ENCODE measurements around the gene SLC17A9.

SLC17A9 gene

DNA sequence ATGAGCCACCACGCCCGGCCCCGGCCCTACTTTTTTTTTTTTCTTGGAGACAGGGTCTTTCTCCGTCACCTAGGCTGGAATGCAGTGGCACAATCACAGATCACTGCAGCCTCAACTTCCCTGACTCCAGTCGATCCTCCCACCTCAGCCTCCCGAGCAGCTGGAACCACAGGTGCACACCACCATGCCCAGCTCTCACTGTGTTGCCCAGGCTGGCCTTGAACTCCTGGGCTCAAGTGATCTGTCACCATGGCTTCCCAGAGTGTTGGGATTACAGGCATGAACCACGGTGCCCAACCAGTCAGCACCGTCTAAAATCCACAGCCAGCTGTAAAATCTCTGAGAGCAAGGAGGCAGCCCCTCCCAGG is 17.4 kb downstream of the SLC17A9 start:
- DNase-seq, result no peak

DNA sequence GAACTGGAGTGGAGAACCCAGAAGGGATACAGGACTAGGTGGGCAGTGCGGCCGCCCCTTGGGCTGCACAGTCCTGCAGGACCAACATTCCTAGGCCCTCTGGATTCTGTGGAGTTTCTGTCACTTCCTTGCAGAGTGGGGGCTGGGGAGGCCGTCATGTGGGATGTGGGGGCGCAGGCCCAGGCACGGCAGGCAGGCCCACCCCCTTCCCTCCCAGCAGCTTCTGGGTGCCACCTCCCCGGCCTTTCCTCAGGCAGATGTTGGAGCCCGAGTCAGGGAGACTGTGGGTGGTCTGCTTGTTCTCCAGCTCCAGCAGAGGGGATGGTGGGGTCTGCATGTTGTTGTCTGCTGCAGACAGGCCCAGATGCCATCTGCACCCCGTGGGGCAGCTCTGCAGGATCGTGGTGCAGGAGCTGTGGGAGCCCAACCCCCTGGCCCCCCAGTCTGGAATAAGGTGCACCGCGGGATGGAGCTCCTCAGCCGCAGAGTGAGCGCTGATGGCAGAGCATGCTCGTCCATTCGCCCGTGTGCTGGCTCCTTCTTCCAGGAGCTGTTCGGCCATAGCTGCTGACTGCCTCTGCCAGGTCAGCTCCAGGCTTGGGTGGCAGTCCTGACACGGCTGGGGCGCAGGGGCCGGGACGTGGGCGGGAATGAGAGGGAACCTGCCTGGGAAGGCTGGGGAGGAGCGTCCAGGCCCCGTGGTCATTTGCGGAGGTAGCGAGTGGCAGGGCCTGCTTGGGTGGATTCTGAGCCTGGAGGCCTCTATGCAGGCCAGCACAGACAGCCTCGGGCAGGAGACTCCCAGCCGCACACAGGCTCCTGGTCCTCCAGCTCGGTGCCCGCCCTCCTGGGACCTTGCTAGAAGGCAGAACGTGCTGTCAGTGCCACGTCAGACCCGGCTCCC is 18.1 kb downstream of the SLC17A9 start:
- DNase-seq, result no peak

DNA sequence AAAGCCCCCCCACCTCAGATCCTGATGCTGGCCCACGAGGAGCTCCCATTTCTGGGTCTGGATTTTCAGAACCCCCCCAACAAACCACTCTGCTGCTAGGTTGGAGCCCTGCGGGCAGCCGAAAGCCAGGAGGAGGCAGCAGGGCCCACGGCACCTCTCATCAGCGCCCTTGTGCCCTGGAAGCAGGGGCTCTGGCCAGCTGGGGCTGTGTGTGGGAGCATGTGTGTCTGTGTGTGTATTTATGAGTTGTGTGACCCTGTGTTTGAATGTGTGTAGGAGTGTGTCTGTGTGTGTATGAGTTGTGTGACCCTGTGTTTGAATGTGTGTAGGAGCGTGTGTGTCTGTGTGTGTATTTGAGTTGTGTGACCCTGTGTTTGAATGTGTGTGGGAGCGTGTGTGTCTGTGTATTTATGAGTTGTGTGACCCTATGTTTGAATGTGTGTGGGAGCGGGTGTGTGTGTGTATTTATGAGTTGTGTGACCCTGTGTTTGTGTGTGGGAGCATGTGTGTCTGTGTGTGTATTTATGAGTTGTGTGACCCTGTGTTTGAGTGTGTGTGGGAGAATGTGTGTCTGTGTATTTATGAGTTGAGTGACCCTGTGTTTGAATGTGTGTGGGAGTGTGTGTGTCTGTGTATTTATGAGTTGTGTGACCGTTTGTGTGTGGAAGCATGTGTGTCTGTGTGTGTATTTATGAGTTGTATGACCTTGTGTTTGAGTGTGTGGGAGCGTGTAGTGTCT is 18.9 kb downstream of the SLC17A9 start:
- DNase-seq, result no peak

- DNase-seq, result peak; percentile 86 to 89
Measured at GRCh38 chr20:62971950-62972844, 19.7 kb downstream of the SLC17A9 start.

DNA sequence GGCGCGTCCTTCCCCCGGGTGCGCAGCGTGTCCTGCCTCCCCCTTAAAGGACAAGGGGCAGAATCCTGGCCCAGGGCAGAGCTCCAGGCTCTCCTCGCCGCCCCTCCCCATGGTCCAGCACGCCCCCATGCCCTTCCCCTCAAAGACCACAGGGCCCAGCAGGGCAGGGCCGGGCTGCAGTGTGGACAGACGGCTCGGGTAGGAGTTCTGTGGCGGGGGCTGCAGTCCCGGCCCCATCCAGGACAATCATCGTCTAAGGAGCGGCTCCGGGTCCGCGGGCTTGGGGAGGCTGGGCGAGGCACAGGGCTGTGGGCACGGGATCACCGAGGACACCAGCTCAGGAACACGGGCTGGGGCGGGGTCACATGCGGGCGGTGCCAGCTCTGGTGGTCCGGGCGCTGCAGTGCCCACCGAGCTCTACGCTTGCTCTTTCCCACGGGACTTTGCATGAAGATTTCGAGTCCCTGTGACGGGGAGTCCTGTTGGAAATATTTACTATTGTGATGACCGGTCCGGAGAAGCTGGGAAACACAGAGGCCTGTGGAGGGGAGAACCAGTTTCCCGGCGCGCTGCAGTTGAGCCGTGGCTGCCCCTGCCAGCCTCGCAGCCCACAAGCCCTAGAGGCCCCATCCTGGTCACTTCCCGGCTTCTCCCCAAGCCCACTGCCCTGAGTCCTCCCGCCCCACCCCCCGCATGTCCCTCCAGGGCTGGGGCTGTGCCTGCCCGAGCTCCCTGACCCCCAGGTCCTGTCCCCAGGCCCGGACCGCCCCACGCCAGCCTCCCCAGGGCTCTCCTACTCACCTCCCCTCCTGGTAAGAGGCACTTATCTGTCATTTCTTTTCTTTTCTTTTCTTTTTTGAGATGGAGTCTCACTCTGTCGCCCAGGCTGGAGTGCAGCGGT is 20.6 kb downstream of the SLC17A9 start:
- DNase-seq, result no peak

DNA sequence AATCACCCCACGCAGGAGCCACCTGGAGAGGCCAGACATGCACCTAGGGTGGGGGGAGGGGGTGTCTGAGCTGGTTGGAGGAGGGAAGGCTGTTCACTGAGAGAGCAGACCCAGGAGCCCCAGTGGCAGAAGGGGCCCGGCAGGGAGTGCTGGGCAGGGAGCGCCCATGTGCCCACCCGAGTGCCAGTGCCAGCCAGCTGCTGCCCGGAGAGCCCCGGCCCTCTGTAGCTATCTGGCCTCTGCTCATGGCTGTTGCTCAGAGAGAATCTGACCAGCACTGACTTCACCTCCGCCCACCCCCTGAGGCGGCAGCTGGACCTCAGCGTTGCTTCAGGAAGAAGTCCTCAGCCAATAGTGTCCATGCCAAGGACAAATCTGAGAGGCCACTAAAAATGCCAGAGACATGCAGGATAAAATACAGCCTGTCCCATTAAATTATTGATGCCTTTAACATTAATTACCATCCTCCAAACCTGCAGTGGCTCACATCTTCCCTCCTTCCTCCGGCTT is 22.8 kb downstream of the SLC17A9 start:
- no peak for DNase-seq

DNA sequence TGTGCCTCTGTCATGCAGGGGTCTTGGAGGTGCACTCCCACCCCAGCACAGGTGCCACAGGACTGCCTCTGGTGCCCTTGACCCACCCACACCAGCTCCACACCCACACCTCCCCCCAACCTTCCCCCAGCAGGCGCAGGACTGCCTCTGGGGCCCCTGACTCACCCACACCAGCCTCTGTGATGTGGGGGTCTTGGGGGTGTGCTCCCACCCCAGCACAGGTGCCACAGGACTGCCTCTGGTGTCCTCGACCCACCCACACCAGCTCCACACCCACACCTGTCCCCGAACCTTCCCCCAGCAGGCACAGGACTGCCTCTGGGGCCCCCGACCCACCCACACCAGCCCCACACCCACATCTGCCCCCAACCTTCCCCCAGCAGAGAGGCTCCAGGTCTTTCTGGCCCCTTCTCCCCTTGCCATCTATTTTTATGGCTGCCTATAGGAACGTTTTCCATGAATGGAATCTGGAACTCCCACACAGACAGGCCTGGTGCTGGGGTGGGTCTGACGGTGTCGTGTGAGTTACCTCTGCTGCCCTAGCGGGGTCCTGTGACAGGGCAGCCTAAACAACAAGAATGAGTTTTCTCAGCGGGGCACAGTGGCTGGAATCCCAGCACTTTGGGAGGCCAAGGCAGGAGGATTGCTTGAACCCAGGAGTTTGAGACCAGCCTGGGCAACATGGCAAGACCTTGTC is 23.5 kb downstream of the SLC17A9 start:
- DNase-seq, result no peak

- no peak for DNase-seq
Measured at GRCh38 chr20:62976886-62977285, 24.4 kb downstream of the SLC17A9 start.

GRCh38 chr20:62977613-62978560 is 25.4 kb downstream of the SLC17A9 start:
- DNase-seq, result no peak

DNA sequence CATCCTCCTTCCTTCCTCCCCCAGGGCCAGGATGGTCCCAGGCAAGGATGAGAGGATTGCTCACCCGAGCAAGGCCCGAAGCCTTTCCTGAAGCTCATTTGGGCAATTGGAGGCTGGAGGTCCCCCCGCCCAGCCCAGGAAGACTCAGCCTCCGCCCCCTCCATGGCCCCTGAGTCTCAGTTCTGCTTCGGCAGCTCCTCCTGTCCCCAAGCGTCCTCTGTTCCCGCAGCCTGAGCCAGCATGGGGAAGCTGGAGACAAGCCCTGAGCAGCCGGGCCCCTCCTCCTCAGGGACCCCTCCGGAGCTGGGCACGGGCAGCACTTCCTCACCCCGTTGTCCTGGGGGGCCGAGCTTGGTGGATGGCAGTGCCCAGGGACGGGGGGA is 26.0 kb downstream of the SLC17A9 start:
- peak; percentile 9 to 26 for DNase-seq

DNA sequence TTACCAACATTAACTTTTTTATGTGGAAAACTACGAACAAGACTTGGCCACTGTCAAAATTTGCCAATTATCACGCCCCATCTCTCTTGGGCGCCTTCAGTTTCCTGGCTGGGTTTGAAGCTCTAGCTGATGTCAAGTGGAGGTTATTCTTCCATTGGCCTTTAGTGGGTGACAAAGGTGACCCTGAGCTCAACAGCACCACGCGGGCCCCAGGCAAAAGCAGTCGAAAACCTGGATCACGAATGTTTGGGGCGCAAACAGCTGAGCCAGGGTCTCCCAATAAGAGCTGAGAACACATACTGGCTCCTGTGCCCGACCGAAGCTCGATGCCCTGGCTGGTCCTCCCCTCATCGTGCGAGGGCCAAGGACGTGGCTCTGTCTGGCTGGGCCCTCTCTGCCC is 26.8 kb downstream of the SLC17A9 start:
- DNase-seq, result no peak

- no peak for DNase-seq
Measured at GRCh38 chr20:62979876-62980373, 27.4 kb downstream of the SLC17A9 start.

DNA sequence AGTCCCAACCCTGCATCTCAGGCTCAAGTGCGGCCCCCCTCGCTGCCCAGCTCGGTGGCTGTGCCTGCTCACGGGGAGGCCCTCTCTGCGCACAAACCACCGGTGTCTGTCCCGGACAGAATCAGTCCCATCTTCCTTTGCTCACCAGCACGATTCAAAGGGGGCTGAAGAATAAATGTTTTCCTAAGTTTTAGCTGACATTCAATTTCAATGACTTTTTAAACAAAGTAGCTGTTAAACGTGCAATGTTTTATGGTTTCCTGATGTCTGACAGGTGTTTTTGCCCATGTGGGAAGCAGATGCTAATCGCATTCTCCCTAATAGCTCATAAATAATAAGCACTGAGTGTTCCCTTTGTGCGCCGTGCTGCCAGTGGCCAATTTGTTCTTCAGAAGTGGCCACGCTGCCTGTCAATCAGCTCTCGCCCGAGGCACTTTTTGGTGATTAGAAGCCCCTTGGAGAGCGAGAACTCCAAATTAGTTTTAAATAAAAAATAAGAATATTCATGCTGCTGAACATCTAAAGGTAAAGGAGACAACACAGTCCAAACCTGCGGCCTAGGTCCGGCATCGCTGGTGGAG is 28.0 kb downstream of the SLC17A9 start:
- DNase-seq, result no peak

DNA sequence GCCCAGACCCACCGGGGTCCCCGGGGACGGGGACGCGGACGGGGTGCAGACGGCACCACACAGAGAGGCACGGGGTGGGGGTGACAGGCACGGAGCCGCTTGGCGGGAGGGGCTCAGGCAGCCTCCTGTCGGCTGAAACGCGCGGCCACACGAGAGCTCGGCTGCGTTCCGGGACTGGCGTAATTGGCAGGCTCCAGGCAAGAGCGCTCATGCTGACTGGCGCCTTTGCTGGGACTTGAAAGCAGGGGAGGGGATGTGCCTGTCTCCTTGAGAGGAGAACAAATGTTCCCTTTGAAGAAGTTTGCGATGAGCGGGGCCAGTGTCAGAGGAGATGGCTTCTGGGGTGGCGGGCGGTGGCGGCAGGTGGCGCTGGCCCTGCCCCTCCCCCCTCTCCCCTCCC is 28.5 kb downstream of the SLC17A9 start:
- DNase-seq, result peak in 1 of 2 experiments; percentile 13

DNA sequence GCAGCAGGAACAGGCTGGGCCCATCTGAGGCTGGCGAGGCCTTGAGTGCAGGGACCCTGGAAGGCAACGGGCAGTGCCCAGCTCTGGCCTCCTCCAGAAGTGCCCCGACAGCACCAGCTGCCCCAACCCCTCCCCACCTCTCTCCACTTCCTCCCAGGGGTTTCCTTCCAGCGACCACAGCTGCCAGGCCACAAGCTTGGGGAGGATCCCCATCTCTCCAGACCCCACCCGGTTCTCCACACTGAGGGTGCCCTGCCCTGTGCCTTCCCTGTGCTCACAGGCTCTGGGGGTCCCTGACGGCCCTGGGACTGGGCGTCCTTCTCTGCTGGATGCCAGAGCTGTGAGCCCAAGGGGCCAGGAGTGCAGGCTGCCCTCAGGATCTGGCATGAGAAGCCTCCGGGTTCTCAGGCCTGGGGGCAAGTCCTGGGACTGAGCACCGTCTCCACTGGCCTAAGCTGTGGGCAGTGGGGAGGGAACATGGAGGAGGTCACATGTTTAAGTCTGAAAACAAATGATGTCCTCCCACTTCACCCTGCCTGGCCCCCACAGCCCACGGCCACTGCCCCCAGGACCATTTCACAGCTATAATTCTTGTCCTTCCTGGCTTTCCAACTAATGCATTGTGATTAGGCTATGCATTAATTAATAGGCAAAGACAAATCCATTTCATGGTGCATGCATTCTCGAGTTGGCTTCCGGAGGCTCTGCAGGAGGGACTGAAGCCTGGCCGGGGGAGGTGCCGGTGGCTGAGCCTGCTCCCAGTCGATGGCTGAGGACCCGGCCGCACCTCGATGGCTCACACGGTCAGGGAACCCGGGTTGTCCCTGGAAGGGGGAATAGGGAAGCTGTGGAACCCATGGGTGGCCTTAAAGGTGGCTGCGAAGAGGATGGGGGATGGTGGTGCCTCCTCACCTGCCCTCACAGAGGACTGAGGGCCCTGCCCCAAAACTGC is 29.9 kb downstream of the SLC17A9 start:
- DNase-seq, result peak in 1 of 2 experiments; percentile 22

GRCh38 chr20:62983210-62983609 is 30.7 kb downstream of the SLC17A9 start:
- no peak for DNase-seq

DNA sequence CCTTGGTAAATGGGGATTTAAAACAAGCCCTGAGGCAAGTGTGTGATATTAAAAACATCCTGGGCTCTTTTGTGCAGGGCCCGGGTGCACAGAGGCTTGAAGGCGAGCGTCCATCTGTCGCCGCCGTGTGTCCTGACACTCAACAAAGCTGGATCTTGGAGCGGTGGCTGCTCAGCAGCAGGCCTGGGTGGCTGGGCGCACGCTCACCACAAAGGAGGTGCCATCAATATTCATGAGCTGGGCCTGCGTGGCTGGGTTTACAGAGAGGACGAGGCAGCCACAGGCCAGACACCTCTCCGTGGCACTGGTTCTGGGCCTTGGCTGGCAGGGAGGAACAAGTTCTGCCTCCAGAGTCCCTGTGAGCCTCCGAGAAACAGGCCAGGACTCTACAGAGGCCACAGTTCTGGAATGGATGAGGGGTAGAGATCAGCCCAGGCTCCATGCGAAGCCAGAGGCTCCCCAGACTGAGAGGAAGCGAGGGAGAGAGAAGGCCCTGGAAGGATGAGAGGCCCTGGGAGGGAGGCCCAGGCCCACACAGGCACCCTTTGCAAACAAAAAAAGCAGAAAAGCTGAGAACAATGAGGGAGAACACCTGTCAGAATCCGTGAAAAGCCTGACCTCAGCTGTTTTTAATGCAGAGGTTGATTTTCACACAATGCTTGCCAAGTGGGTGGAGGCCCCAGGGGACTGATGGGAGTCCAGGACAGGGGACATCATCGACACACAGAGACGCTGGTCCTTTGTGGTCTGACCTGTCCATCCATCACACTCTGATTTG is 32.3 kb downstream of the SLC17A9 start:
- no peak for DNase-seq

DNA sequence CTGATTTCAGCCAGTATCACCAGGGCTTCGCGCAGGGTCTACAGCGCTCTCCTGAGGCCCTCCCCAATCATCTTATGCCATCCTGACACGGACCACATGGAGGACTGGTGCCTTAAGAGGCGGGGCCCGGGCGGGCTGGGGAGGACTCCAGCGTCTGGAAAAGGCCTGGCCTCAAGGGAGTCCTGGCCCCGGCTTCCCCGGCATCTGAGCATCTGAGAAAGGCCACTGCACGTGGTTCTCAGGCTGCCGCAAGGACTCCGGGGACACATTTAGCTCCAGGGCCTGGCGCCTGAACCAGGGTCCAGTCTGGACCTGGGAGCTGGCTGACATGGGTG is 32.9 kb downstream of the SLC17A9 start:
- no peak for DNase-seq

Data from Kasumi-1 (cell line).